Astrocyte (in vitro differentiated cells and primary cell): ENCODE measurements around the gene SLC38A10.

ENCODE experiments used
- CTCF ChIP-seq: IDR thresholded peaks from 2 replicates; pipeline ENCODE4 v1.5.1; 2011; ENCODE audit warnings: low read depth, mild to moderate bottlenecking, inconsistent platforms, low read length, moderate library complexity; ENCODE audit not compliant: insufficient read depth
- EZH2 ChIP-seq: IDR thresholded peaks from 2 replicates; pipeline ENCODE4 v1.6.1; 2012; ENCODE audit warnings: mild to moderate bottlenecking, low read length, inconsistent platforms; ENCODE audit not compliant: insufficient read depth

GRCh38 chr17:81228420-81228819 lies 66.7 kb downstream of the SLC38A10 start:
- TF ChIP-seq CTCF, result no peak
- TF ChIP-seq EZH2, result no peak
